ENCODE measurements around the gene ATF7. TPM values are rescaled to one million over a fixed set of nuclear protein-coding genes. Genes with fewer than 3 reads are reported as not detected.
A peak's percentile ranks its signal among the peaks of the same experiment; 100 is the strongest.

ATF7 gene
- total and polyA plus RNA-seq, 2 of the 13 experiments (the other 11 are each of a cell fraction or from before 2014, with no cell fraction given) = 9.6 to 16.2 TPM

- no peak for TF ChIP-seq FOSL2 (CRISPR knock-in tag; IDR thresholded peaks at IDR 0.05)
- no peak for TF ChIP-seq HNRNPK (IDR thresholded peaks at IDR 0.05; ENCODE audit: low read depth, low read length, poor library complexity, severe bottlenecking)
- no peak for TF ChIP-seq SRSF9 (IDR thresholded peaks at IDR 0.05; ENCODE audit: borderline replicate concordance, insufficient read depth, low read depth, low read length, poor library complexity, severe bottlenecking)
- TF ChIP-seq ONECUT2 (CRISPR knock-in tag; IDR thresholded peaks at IDR 0.05) = no peak; the same call in 1 of the 2 replicates
- no peak for TF ChIP-seq HNRNPL (IDR thresholded peaks at IDR 0.05; ENCODE audit: low read depth, low read length)
- TF ChIP-seq HNF1B (CRISPR knock-in tag; IDR thresholded peaks at IDR 0.05) = no peak
- TF ChIP-seq ATF7-NPFF (CRISPR knock-in tag; IDR thresholded peaks at IDR 0.05; ENCODE audit: low read depth) = no peak
- no peak for TF ChIP-seq SP2 (CRISPR knock-in tag; IDR thresholded peaks at IDR 0.05)
- TF ChIP-seq MED8 (CRISPR knock-in tag; IDR thresholded peaks at IDR 0.05; ENCODE audit: insufficient replicate concordance) = no peak
- TF ChIP-seq ZNF431 (CRISPR knock-in tag; IDR thresholded peaks at IDR 0.05; ENCODE audit: borderline replicate concordance, low read depth) = no peak
- no peak for TF ChIP-seq DDIT3 (CRISPR knock-in tag; IDR thresholded peaks at IDR 0.05)
- no peak for TF ChIP-seq DBP (CRISPR knock-in tag; IDR thresholded peaks at IDR 0.05; ENCODE audit: not compliant biosample characterization)
- TF ChIP-seq ZIK1 (CRISPR knock-in tag; IDR thresholded peaks at IDR 0.05; ENCODE audit: borderline replicate concordance, low read depth) = no peak
- no peak for TF ChIP-seq ZBTB7A (CRISPR knock-in tag; IDR thresholded peaks at IDR 0.05)
- no peak for TF ChIP-seq ZNF570 (CRISPR knock-in tag; IDR thresholded peaks at IDR 0.05; ENCODE audit: borderline replicate concordance)
- no peak for TF ChIP-seq ZNF569 (CRISPR knock-in tag; IDR thresholded peaks at IDR 0.05; ENCODE audit: borderline replicate concordance)
- no peak for TF ChIP-seq AHDC1 (CRISPR knock-in tag; IDR thresholded peaks at IDR 0.05; ENCODE audit: borderline replicate concordance)
- TF ChIP-seq ZNF629 (CRISPR knock-in tag; conservative IDR thresholded peaks at IDR 0.05) = no peak
- TF ChIP-seq YY1 (IDR thresholded peaks at IDR 0.05; ENCODE audit: insufficient read depth, insufficient replicate concordance, low read depth, low read length) = no peak
- no peak for TF ChIP-seq ZNF841 (CRISPR knock-in tag; IDR thresholded peaks at IDR 0.05; ENCODE audit: borderline replicate concordance)
- no peak for TF ChIP-seq NKX3-1 (CRISPR knock-in tag; IDR thresholded peaks at IDR 0.05)
- TF ChIP-seq MIXL1 (CRISPR knock-in tag; IDR thresholded peaks at IDR 0.05) = peak; percentile 81; the same call in 1 of the 2 replicates
Observed at GRCh38 chr12:53659011-53659551, 32.9 kb upstream of the ATF7 start (continued).

Measured in HepG2 (cell line).